ENCODE data around the gene LEO1.
A peak's percentile ranks its signal among the peaks of the same experiment; 100 is the strongest.

LEO1 gene

GRCh38 chr15:51971375-51972133 is at the start of gene LEO1:
Gene LEO1 (minus strand): TSS chr15:51971778. CDS start chr15:51971745, 33 bp downstream.
- peak; percentile 59 to 93 (median 84) for DNase-seq

GRCh38 chr15:52021128-52021671 is 49.6 kb upstream of the LEO1 start:
- DNase-seq, result peak in 7 of 56 donors; percentile 6 to 30 (median 9)

- peak in 2 of 56 donors; percentile 38 to 48 for DNase-seq
These were observed 48.9 kb upstream of the LEO1 start for GRCh38 chr15:52020221-52021085.

- DNase-seq, result peak in 55 of 56 donors; percentile 39 to 94 (median 80)
These were observed 48.0 kb upstream of the LEO1 start for GRCh38 chr15:52019394-52020220.

GRCh38 chr15:52018693-52019393 is 47.3 kb upstream of the LEO1 start, which contains the start of gene MAPK6:
Gene MAPK6 (plus strand): TSS chr15:52019219. CDS start chr15:52046461, 27,242 bp downstream.
- peak in 55 of 56 donors; percentile 53 to 94 (median 84) for DNase-seq

- DNase-seq, result no peak
These were observed 46.7 kb upstream of the LEO1 start for GRCh38 chr15:52018244-52018643.

- no peak for DNase-seq
These were observed 44.7 kb upstream of the LEO1 start for GRCh38 chr15:52016316-52016715.

GRCh38 chr15:52014616-52015015 is 43.0 kb upstream of the LEO1 start:
- no peak for DNase-seq

- DNase-seq, result no peak
These were observed 41.7 kb upstream of the LEO1 start for GRCh38 chr15:52013151-52013791.

- no peak for DNase-seq
These were observed 40.6 kb upstream of the LEO1 start for GRCh38 chr15:52012210-52012609.

GRCh38 chr15:52011711-52012144 is 40.1 kb upstream of the LEO1 start:
- peak in 16 of 56 donors; percentile 3 to 59 (median 12) for DNase-seq

- DNase-seq, result peak in 3 of 56 donors; percentile 6 to 24 (median 6)
These were observed 39.3 kb upstream of the LEO1 start for GRCh38 chr15:52010633-52011595.

GRCh38 chr15:52008698-52009434 is 37.3 kb upstream of the LEO1 start:
- DNase-seq, result no peak

- no peak for DNase-seq
These were observed 36.8 kb upstream of the LEO1 start for GRCh38 chr15:52008359-52008697.

- DNase-seq, result no peak
These were observed 35.2 kb upstream of the LEO1 start for GRCh38 chr15:52006702-52007340.

GRCh38 chr15:52005748-52006701 is 34.4 kb upstream of the LEO1 start:
- DNase-seq, result no peak

Data from amygdala (tissue), 56 donors.